ENCODE results near the gene NPAS2. TPM values are rescaled to one million over a fixed set of nuclear protein-coding genes. Genes with fewer than 3 reads are reported as not detected.

NPAS2 gene
- total RNA-seq, 4 donors from 2014 or later = 11.8 to 46.5 (median 21.7) TPM

GRCh38 chr2:100940240-100940639, 120.3 kb downstream of the NPAS2 start:
- H3K9me3 ChIP-seq = no peaks in the 10 kb centered on the region
- H3K4me3 ChIP-seq = no peak overlapping the region
- H3K4me1 ChIP-seq = no peaks in the 10 kb centered on the region
- peaks cover 0 to 60% of the 10 kb centered on the region in 2 donors for H3K36me3 ChIP-seq
- ATAC-seq = no peak
- no peak for TF ChIP-seq POLR2AphosphoS5 (IDR thresholded peaks at IDR 0.05)
- no peak for TF ChIP-seq POLR2A (IDR thresholded peaks at IDR 0.05)
- no peak for TF ChIP-seq EP300 (IDR thresholded peaks at IDR 0.05)
- no peak for TF ChIP-seq CTCF (IDR thresholded peaks at IDR 0.05)
- no peak overlapping the region for H3K27ac ChIP-seq
- H3K27me3 ChIP-seq = no peaks in the 10 kb centered on the region
- 98 to 100% methylated on average over 4 of the region's 4 CpGs for WGBS, 2 donors (ENCODE audit: low coverage in 1 of 2)

GRCh38 chr2:100940766-100941645, 121.1 kb downstream of the NPAS2 start:
- H3K4me1 ChIP-seq = no peaks in the 10 kb centered on the region
- no peak overlapping the region for H3K4me3 ChIP-seq
- no peak for ATAC-seq
- H3K9me3 ChIP-seq = no peaks in the 10 kb centered on the region
- TF ChIP-seq CTCF (IDR thresholded peaks at IDR 0.05) = no peak
- no peak for TF ChIP-seq POLR2A (IDR thresholded peaks at IDR 0.05)
- TF ChIP-seq EP300 (IDR thresholded peaks at IDR 0.05) = no peak
- no peak for TF ChIP-seq POLR2AphosphoS5 (IDR thresholded peaks at IDR 0.05)
- H3K27me3 ChIP-seq = no peaks in the 10 kb centered on the region
- peaks cover 0 to 60% of the 10 kb centered on the region in 2 donors for H3K36me3 ChIP-seq
- 85 to 94% methylated on average over 5 to 12 of the region's 14 CpGs for WGBS, 2 donors (ENCODE audit: low coverage in 1 of 2)
- no peak overlapping the region for H3K27ac ChIP-seq

- 81 to 89% methylated on average over 6 to 9 of the region's 10 CpGs for WGBS, 2 donors (ENCODE audit: low coverage in 1 of 2)
- H3K4me1 ChIP-seq = no peaks in the 10 kb centered on the region
- TF ChIP-seq EP300 (IDR thresholded peaks at IDR 0.05) (no peak), POLR2A (IDR thresholded peaks at IDR 0.05) (no peak), CTCF (IDR thresholded peaks at IDR 0.05) (no peak), POLR2AphosphoS5 (IDR thresholded peaks at IDR 0.05) (no peak)
- no peak overlapping the region for H3K27ac ChIP-seq
- no peaks in the 10 kb centered on the region for H3K27me3 ChIP-seq
- H3K4me3 ChIP-seq = no peak overlapping the region
- no peaks in the 10 kb centered on the region for H3K9me3 ChIP-seq
- H3K36me3 ChIP-seq = peaks cover 0 to 57% of the 10 kb centered on the region in 2 donors
- ATAC-seq = peak; percentile 40
Observed at GRCh38 chr2:100941646-100942240, 121.8 kb downstream of the NPAS2 start.

GRCh38 chr2:100944617-100945432, 124.9 kb downstream of the NPAS2 start:
- no peak for ATAC-seq
- 85 to 93% methylated on average over 5 to 18 of the region's 19 CpGs for WGBS, 2 donors (ENCODE audit: low coverage in 1 of 2)
- Histone ChIP-seq H3K4me3 (no peak overlapping the region), H3K36me3 (peaks cover 0 to 48% of the 10 kb centered on the region in 2 donors), H3K27me3 (no peaks in the 10 kb centered on the region), H3K27ac (no peak overlapping the region), H3K4me1 (no peaks in the 10 kb centered on the region), H3K9me3 (no peaks in the 10 kb centered on the region)
- TF ChIP-seq EP300 (IDR thresholded peaks at IDR 0.05) (no peak), POLR2AphosphoS5 (IDR thresholded peaks at IDR 0.05) (no peak), CTCF (IDR thresholded peaks at IDR 0.05) (no peak), POLR2A (IDR thresholded peaks at IDR 0.05) (no peak)

Measured in gastroesophageal sphincter (tissue), 4 donors.